CD4-positive, alpha-beta memory T cell (primary cell): ENCODE results near the gene SRD5A1. TPM values are rescaled to one million over a fixed set of nuclear protein-coding genes. Genes with fewer than 3 reads are reported as not detected.

Experiments
- CTCF ChIA-PET: fragments of 350-600 bp; sonication (Branson Sonifier 250); formaldehyde crosslinking; loops from one replicate; lab custom pipeline; 2021; ENCODE audit warnings: inconsistent platforms; ENCODE audit not compliant: partially characterized antibody; lab: Charles Lee
- POLR2A ChIA-PET: fragments of 350-600 bp; sonication (Branson Sonifier 250); formaldehyde crosslinking; loops from one replicate; lab custom pipeline; 2021; ENCODE audit not compliant: partially characterized antibody; lab: Charles Lee
- DNase-seq, 5 donors: peaks; one replicate each; pipeline versions ENCODE4 v3.0.0 to v3.0.0-alpha.2; 2020 to 2022; ENCODE audit warnings: mixed read lengths in 1 of 5
- H3K27ac ChIP-seq: one replicate; pipeline ENCODE4 v1.7.0; 2013; ENCODE audit warnings: low read depth, low read length
- H3K27me3 ChIP-seq: 2 replicates; pipeline ENCODE4 v1.7.0; 2013; ENCODE audit warnings: mild to moderate bottlenecking, low read length, moderate library complexity; ENCODE audit not compliant: insufficient read depth
- H3K36me3 ChIP-seq: 2 replicates; pipeline ENCODE4 v1.7.0; 2013; ENCODE audit warnings: mild to moderate bottlenecking, low read length, moderate library complexity; ENCODE audit not compliant: insufficient read depth
- H3K4me1 ChIP-seq: 2 replicates; pipeline ENCODE4 v1.7.0; 2013; ENCODE audit warnings: mild to moderate bottlenecking, low read length, moderate library complexity; ENCODE audit not compliant: insufficient read depth
- H3K4me3 ChIP-seq, 2 donors: one replicate each; pipeline ENCODE4 v1.7.0; 2013; ENCODE audit warnings: low read length in 2 of 2, mild to moderate bottlenecking in 1 of 2
- H3K9me3 ChIP-seq, 2 donors: one replicate each; pipeline ENCODE4 v1.7.0; 2013; ENCODE audit warnings: low read length in 2 of 2, control low read depth in 1 of 2; ENCODE audit not compliant: control insufficient read depth in 1 of 2
- H3K27ac Mint-ChIP-seq, 7 donors: one replicate each; pipeline ENCODE4 v1.8.0; 2020 to 2021; ENCODE audit warnings: mixed read lengths in 7 of 7, mild to moderate bottlenecking in 6 of 7, inconsistent platforms in 3 of 7, moderate library complexity in 3 of 7
- H3K27me3 Mint-ChIP-seq, 2 donors: one replicate each; pipeline ENCODE4 v1.8.0; 2020 to 2021; ENCODE audit warnings: mixed read lengths in 2 of 2
- H3K36me3 Mint-ChIP-seq, 2 donors: one replicate each; pipeline ENCODE4 v1.8.0; 2020 to 2021; ENCODE audit warnings: mixed read lengths in 2 of 2, inconsistent platforms in 1 of 2, mild to moderate bottlenecking in 1 of 2
- H3K4me1 Mint-ChIP-seq, 4 donors: one replicate each; pipeline ENCODE4 v1.8.0; 2020 to 2021; ENCODE audit warnings: mixed read lengths in 4 of 4, mild to moderate bottlenecking in 1 of 4
- H3K4me3 Mint-ChIP-seq, 8 donors: one replicate each; pipeline ENCODE4 v1.8.0; 2020 to 2021; ENCODE audit warnings: mixed read lengths in 8 of 8, mild to moderate bottlenecking in 7 of 8, moderate library complexity in 6 of 8, inconsistent platforms in 3 of 8
- H3K9me3 Mint-ChIP-seq, 8 donors: one replicate each; pipeline ENCODE4 v1.8.0; 2020 to 2021; ENCODE audit warnings: mixed read lengths in 8 of 8, mild to moderate bottlenecking in 5 of 8, inconsistent platforms in 3 of 8, moderate library complexity in 1 of 8
- intact Hi-C: fragments of 100-400 bp; cut with micrococcal nuclease; formaldehyde crosslinking; loops from one replicate; pipeline ENCODE4 v1.15.1; 2023
- polyA plus RNA-seq, 2 donors: library from polyadenylated mRNA; unstranded; fragments of 300-500 nt; fragmentation: Illumina TruSeq; gene quantifications; one replicate each; pipeline ENCODE4 v1.2.3, GENCODE V29; 2021
- total RNA-seq, 2 experiments: library from RNA; stranded (reverse); gene quantifications; one replicate each; pipeline ENCODE4 v1.2.3, GENCODE V29; 2021

The SRD5A1 gene
- total and polyA plus RNA-seq, 4 experiments from 2014 or later = 5.4 to 11.2 (median 8.5) TPM

DNA sequence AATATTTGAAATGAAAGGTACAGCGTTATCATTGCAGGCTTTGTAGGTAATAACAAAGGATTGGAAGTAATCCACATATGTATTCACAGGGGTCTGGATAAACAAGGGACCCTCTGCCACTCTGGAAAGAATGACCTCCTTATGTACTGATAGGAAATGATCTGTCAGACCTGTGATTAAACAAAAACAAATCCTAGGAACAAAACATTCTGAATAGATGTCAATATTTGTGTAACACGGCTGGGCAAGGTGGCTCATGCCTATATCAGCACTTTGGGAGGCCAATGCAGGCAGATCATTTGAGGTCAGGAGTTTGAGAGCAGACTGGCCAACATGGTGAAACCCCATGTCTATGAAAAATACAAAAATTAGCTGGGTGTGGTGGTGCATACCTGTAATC lies 42.7 kb upstream of the SRD5A1 start:
- intact Hi-C loops = no loop called here
- Mint-ChIP-seq H3K9me3 (no peaks in the 10 kb centered on the region), H3K27ac (no peak overlapping the region), H3K27me3 (peaks cover 2 to 11% of the 10 kb centered on the region in 2 donors), H3K4me1 (no peaks in the 10 kb centered on the region), H3K36me3 (no peaks in the 10 kb centered on the region), H3K4me3 (no peak overlapping the region)
- Histone ChIP-seq H3K4me3 (no peak overlapping the region), H3K27ac (no peak overlapping the region), H3K27me3 (no peaks in the 10 kb centered on the region), H3K4me1 (no peaks in the 10 kb centered on the region), H3K9me3 (no peaks in the 10 kb centered on the region), H3K36me3 (no peaks in the 10 kb centered on the region)
- no peak for DNase-seq
- CTCF ChIA-PET = no interaction called here
- POLR2A ChIA-PET = no interaction called here

DNA sequence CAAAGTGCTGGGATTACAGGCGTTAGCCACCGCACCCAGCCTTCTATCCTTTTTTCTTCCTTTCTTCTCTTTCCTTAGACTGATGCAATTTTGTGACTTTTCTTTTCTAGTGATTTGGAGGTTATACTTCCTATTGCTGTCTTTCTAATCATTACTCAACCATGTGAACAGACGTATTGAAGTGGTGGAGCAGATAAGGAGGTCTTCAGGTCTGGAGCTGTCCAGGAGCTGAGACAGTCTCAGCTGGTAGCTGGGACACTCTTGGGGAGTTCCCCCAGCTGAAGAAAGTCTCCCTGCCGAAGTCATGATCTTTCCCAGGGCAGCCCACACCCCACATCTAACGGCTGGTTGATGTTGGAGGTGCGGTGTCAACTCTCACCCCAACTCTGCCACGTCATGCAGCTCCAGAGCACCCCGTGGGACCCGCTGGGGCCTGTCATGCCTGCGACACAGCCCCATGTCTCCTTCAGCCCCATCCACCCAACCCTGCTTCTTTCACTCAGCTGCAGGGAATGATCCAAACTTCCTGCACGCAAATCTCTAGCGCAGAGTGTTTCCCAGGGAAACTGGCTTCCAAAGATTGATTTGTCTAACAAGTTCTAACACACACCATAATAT lies 41.5 kb upstream of the SRD5A1 start:
- no peaks in the 10 kb centered on the region for H3K4me1 Mint-ChIP-seq
- H3K4me3 Mint-ChIP-seq = no peak overlapping the region
- no peaks in the 10 kb centered on the region for H3K9me3 Mint-ChIP-seq
- no peak overlapping the region for H3K27ac ChIP-seq
- peaks cover 0 to 4% of the 10 kb centered on the region in 2 donors for H3K27me3 Mint-ChIP-seq
- H3K4me3 ChIP-seq = no peak overlapping the region
- POLR2A ChIA-PET = no interaction called here
- H3K27me3 ChIP-seq = no peaks in the 10 kb centered on the region
- H3K4me1 ChIP-seq = no peaks in the 10 kb centered on the region
- CTCF ChIA-PET = no interaction called here
- intact Hi-C loops = no loop called here
- peak overlapping the region in 1 of 7 donors; percentile 29 for H3K27ac Mint-ChIP-seq
- H3K9me3 ChIP-seq = no peaks in the 10 kb centered on the region
- H3K36me3 ChIP-seq = peaks cover 2% of the 10 kb centered on the region
- peaks cover 8 to 11% of the 10 kb centered on the region in 2 donors for H3K36me3 Mint-ChIP-seq
- DNase-seq = no peak

DNA sequence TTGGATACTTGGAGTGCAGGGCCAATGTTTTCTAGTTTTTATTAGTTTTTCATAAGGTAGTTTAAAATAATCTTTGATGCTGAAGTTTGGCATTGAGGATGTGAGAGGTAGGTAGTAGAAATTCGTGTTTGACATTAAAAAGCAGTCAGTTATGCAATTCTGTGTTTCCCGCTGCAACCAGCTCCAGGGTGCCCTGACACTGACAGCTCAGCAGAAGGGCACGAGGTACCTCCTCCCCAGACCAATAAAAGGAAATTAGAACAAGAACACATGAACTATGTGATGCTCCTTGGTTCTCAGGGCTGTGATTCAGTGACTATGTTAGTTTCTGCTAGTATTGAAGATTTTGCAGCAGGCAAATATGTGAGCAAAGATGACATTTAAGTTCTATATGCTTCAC lies 40.6 kb upstream of the SRD5A1 start:
- H3K4me3 ChIP-seq = no peak overlapping the region
- Mint-ChIP-seq H3K4me1 (no peaks in the 10 kb centered on the region), H3K36me3 (peaks cover 16 to 20% of the 10 kb centered on the region in 2 donors), H3K27me3 (no peaks in the 10 kb centered on the region), H3K27ac (no peak overlapping the region), H3K9me3 (no peaks in the 10 kb centered on the region), H3K4me3 (no peak overlapping the region)
- no peaks in the 10 kb centered on the region for H3K9me3 ChIP-seq
- no peaks in the 10 kb centered on the region for H3K4me1 ChIP-seq
- DNase-seq = no peak
- POLR2A ChIA-PET = no interaction called here
- H3K36me3 ChIP-seq = peaks cover 7% of the 10 kb centered on the region
- H3K27ac ChIP-seq = no peak overlapping the region
- intact Hi-C loops = no loop called here
- no peaks in the 10 kb centered on the region for H3K27me3 ChIP-seq
- CTCF ChIA-PET = no interaction called here

DNA sequence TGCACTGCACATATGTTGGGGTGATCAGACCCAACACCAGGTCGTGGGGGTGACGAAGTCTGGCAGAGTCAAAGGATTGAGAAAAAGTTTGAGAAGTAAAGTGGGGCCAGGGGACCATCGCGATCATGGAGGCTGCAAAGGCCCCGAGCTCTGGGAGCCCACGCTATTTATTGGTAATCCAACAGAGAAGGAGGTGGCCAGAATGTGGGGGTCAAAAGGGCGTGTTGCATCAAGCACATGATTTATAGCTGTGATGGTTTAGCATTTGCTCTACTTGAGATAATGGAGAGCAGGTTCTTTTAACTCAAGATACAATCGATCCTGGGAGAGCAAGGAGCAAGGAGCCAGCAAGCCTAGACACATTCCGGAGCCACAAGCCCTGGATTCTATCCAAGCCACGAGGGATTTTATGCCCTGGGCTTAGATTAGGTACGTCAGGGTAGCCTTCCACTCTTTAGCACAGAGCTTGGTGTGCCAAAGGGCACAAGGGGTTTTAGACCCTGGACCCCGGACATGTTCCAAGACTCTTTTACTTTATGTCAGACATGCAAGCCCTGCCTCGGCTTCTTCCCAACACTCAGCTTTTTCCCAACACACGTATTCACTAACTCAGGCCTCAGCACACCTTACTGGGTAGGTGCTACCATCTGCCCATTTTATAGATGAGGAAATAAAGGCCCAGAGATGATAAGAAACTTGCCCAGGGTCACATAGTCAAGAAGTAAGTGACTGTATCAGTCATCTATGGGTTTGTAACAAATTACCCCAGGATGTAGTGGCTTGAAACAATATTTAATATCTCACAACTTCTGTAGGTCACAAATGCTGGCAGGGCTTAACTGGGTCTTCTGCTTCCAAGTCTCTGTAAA lies 39.9 kb upstream of the SRD5A1 start:
- Mint-ChIP-seq H3K27ac (no peak overlapping the region), H3K4me3 (no peak overlapping the region)
- POLR2A ChIA-PET = no interaction called here

DNA sequence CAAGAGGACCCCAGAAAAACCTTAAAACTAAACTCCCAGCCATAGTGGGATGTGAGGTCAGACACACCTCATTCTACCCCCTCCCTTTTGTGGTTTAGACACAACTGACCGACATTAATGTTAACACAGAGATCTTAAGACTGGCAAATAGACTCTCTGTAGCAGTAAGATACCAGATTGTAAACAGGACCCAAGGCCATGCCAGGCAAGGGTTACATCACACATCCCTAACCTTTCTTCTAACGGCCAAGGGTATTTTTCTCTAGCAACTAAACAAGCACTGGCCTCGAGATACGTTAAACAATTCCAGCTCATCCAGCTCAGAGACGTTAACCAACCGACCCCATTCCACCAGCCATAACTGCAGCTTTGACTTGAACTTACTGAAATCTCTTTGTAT lies 39.2 kb upstream of the SRD5A1 start:
- Histone ChIP-seq H3K4me3 (no peak overlapping the region), H3K4me1 (no peaks in the 10 kb centered on the region), H3K27ac (no peak overlapping the region), H3K36me3 (peaks cover 15% of the 10 kb centered on the region), H3K27me3 (no peaks in the 10 kb centered on the region), H3K9me3 (no peaks in the 10 kb centered on the region)
- Mint-ChIP-seq H3K27ac (no peak overlapping the region), H3K9me3 (no peaks in the 10 kb centered on the region), H3K36me3 (peaks cover 28 to 33% of the 10 kb centered on the region in 2 donors), H3K27me3 (no peaks in the 10 kb centered on the region), H3K4me1 (no peaks in the 10 kb centered on the region), H3K4me3 (no peak overlapping the region)
- POLR2A ChIA-PET = no interaction called here
- DNase-seq = no peak
- intact Hi-C loops = no loop called here
- CTCF ChIA-PET = no interaction called here

More for the DNA sequence above, 39.9 kb upstream of the SRD5A1 start:
- Histone ChIP-seq H3K27me3 (no peaks in the 10 kb centered on the region), H3K36me3 (peaks cover 9% of the 10 kb centered on the region), H3K9me3 (no peaks in the 10 kb centered on the region), H3K27ac (no peak overlapping the region), H3K4me3 (no peak overlapping the region), H3K4me1 (no peaks in the 10 kb centered on the region)
- DNase-seq = no peak
- no peaks in the 10 kb centered on the region for H3K9me3 Mint-ChIP-seq
- intact Hi-C loops = no loop called here
- no peaks in the 10 kb centered on the region for H3K4me1 Mint-ChIP-seq
- H3K36me3 Mint-ChIP-seq = peaks cover 21 to 26% of the 10 kb centered on the region in 2 donors
- no peaks in the 10 kb centered on the region for H3K27me3 Mint-ChIP-seq
- CTCF ChIA-PET = no interaction called here

DNA sequence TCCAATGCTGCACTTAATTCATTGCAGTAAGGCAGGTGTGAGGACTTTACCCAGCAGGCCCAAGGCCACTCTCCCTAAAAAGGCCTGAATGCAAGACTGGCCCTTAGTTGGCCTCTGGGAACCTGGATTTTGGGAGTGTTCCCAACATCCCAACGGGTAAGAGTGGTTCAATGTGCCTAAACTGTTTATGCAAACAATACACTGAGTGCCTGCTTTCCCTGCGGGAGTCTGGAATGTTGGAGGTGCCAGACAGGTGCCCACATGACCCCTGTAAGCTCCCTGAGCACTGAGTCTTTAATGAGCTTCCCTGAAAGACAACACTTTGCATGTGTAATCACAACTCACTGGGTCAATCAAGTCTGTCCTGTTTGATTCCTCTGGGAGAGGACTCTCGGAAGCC lies 37.8 kb upstream of the SRD5A1 start:
- Mint-ChIP-seq H3K36me3 (peaks cover 39 to 46% of the 10 kb centered on the region in 2 donors), H3K27me3 (no peaks in the 10 kb centered on the region), H3K27ac (no peak overlapping the region), H3K4me3 (no peak overlapping the region), H3K4me1 (no peaks in the 10 kb centered on the region), H3K9me3 (no peaks in the 10 kb centered on the region)
- intact Hi-C loops = no loop called here
- Histone ChIP-seq H3K9me3 (no peaks in the 10 kb centered on the region), H3K36me3 (peaks cover 15% of the 10 kb centered on the region), H3K4me3 (no peak overlapping the region), H3K27ac (no peak overlapping the region), H3K27me3 (no peaks in the 10 kb centered on the region), H3K4me1 (no peaks in the 10 kb centered on the region)
- ChIA-PET CTCF (interaction anchor here (1.3 kb wide), 1 partner anchor 150 kb away, joined by 6 read pairs; no protein-coding TSS in a partner anchor), POLR2A (interaction anchor here (0.7 kb wide), 1 partner anchor 145 kb away, joined by 3 read pairs; no protein-coding TSS in a partner anchor)
- DNase-seq = no peak

DNA sequence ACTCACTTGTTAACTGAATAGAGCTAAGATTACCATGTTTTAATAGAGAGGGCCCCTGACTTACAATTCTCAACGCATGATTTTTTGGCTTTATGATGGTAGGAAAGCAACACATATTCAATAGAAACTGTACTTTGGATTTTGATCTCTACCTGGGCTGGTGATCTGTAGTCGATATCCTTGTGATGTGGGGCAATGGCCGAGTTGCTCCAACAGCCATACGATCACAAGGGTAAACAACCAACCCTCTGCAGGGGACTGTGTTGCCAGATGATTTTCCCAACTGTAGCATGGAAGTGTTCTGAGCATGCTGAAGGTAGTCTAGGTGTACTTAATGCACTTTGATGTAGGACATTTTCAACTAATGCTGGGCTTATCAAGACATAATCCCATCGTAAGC lies 36.9 kb upstream of the SRD5A1 start:
- no peak overlapping the region for H3K27ac Mint-ChIP-seq

More for the DNA sequence above, 36.9 kb upstream of the SRD5A1 start:
- Mint-ChIP-seq H3K9me3 (no peaks in the 10 kb centered on the region), H3K36me3 (peaks cover 48 to 56% of the 10 kb centered on the region in 2 donors), H3K4me3 (no peak overlapping the region), H3K4me1 (no peaks in the 10 kb centered on the region), H3K27me3 (no peaks in the 10 kb centered on the region)
- ChIA-PET POLR2A (no interaction called here), CTCF (interaction anchor here (1.3 kb wide), 1 partner anchor 149 kb away, joined by 6 read pairs; no protein-coding TSS in a partner anchor)
- H3K27me3 ChIP-seq = no peaks in the 10 kb centered on the region
- H3K4me3 ChIP-seq = no peak overlapping the region
- no peaks in the 10 kb centered on the region for H3K4me1 ChIP-seq
- intact Hi-C loops = no loop called here
- no peaks in the 10 kb centered on the region for H3K9me3 ChIP-seq
- DNase-seq = no peak
- H3K27ac ChIP-seq = no peak overlapping the region
- H3K36me3 ChIP-seq = peaks cover 17% of the 10 kb centered on the region
